Fibroblast of lung (primary cell): ENCODE data around the gene OR13C4.

ENCODE experiments used
- EZH2 ChIP-seq: IDR thresholded peaks from 2 replicates; pipeline ENCODE4 v1.5.1; 2012; ENCODE audit warnings: low read length, control low read depth, mild to moderate bottlenecking; ENCODE audit errors: missing control alignments
- TF ChIP-seq, protein P1 (sequence below), 2 donors: IDR thresholded peaks in 1 of 2; conservative IDR thresholded peaks in 1 of 2; 1 replicate in 1 of 2; 2 replicates in 1 of 2; pipeline ENCODE4 v1.5.1; 2011 to 2012; ENCODE audit warnings: low read length in 2 of 2, control low read depth in 1 of 2, inconsistent platforms in 1 of 2, low read depth in 1 of 2, mild to moderate bottlenecking in 1 of 2

DNA sequence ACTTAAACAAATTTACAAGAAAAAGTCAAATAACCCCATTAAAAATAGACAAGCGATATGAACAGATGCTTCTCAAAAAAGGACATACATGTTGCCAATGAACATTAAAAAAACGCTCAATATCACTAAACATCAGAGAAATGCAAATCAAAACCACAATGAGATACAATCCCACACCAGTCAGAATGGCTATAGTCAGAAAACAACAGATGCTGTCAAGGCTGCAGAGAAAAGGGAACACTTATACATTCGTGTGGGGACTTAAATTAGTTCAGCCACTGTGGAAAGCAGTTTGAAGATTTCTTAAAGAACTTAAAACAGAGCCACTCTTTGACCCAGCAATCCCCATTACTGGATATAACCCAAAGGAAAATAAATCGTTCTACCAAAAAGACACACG is 12.1 kb downstream of the OR13C4 start:
- TF ChIP-seq, protein P1, sequence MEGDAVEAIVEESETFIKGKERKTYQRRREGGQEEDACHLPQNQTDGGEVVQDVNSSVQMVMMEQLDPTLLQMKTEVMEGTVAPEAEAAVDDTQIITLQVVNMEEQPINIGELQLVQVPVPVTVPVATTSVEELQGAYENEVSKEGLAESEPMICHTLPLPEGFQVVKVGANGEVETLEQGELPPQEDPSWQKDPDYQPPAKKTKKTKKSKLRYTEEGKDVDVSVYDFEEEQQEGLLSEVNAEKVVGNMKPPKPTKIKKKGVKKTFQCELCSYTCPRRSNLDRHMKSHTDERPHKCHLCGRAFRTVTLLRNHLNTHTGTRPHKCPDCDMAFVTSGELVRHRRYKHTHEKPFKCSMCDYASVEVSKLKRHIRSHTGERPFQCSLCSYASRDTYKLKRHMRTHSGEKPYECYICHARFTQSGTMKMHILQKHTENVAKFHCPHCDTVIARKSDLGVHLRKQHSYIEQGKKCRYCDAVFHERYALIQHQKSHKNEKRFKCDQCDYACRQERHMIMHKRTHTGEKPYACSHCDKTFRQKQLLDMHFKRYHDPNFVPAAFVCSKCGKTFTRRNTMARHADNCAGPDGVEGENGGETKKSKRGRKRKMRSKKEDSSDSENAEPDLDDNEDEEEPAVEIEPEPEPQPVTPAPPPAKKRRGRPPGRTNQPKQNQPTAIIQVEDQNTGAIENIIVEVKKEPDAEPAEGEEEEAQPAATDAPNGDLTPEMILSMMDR (conservative IDR thresholded peaks at IDR 0.05 in 1 of 2, IDR thresholded peaks at IDR 0.05 in 1 of 2; ENCODE audit: low read depth in 1 of 2, low read length in 2 of 2) = no peak
- TF ChIP-seq EZH2 = no peak
